WTC11 (cell line): ENCODE measurements around the gene CENPM. TPM values are rescaled to one million over a fixed set of nuclear protein-coding genes. Genes with fewer than 3 reads are reported as not detected.

ENCODE experiments used
- ATAC-seq: fragments of 200-7000 bp; cut with Tn5 transposase; 2 replicates; pipeline ENCODE4 v1.10.0; 2021; ENCODE audit warnings: mild to moderate bottlenecking, moderate library complexity
- CTCF ChIA-PET: fragments of 300-600 bp; sonication (Branson Sonifier 250); formaldehyde crosslinking; loops from one replicate; lab custom pipeline; 2021; ENCODE audit warnings: antibody characterized with exemption; lab: Charles Lee
- POLR2A ChIA-PET: fragments of 350-600 bp; sonication (Branson Sonifier 250); formaldehyde crosslinking; loops from one replicate; lab custom pipeline; 2021; ENCODE audit warnings: antibody characterized with exemption; lab: Charles Lee
- DNase-seq: peaks from one replicate; pipeline ENCODE4 v3.0.0; 2021; ENCODE audit warnings: low spot score
- H3K27ac Mint-ChIP-seq: 2 replicates; pipeline ENCODE4 v1.8.0; 2021; ENCODE audit warnings: mixed read lengths
- H3K27me3 Mint-ChIP-seq: 2 replicates; pipeline ENCODE4 v1.8.0; 2021; ENCODE audit warnings: low read depth, mild to moderate bottlenecking, moderate library complexity, mixed read lengths
- H3K36me3 Mint-ChIP-seq: 2 replicates; pipeline ENCODE4 v1.8.0; 2021; ENCODE audit warnings: mixed read lengths
- H3K4me1 Mint-ChIP-seq: 2 replicates; pipeline ENCODE4 v1.8.0; 2022; ENCODE audit warnings: mixed read lengths
- H3K4me3 Mint-ChIP-seq: 2 replicates; pipeline ENCODE4 v1.8.0; 2021; ENCODE audit warnings: mild to moderate bottlenecking, moderate library complexity, mixed read lengths
- H3K9me3 Mint-ChIP-seq: 2 replicates; pipeline ENCODE4 v1.8.0; 2021; ENCODE audit warnings: mixed read lengths
- ELF4 ChIP-seq: sonication (generic); formaldehyde crosslinking; IDR thresholded peaks from 2 replicates; pipeline ENCODE4 v1.8.1; 2022; ENCODE audit warnings: low read depth, mild to moderate bottlenecking, moderate library complexity, missing genetic modification reagents
- MYBL2 ChIP-seq: sonication (generic); formaldehyde crosslinking; IDR thresholded peaks from 2 replicates; pipeline ENCODE4 v1.8.1; 2023; ENCODE audit warnings: mild to moderate bottlenecking, moderate library complexity, missing genetic modification reagents
- NFYB ChIP-seq: sonication (generic); formaldehyde crosslinking; conservative IDR thresholded peaks from 2 replicates; pipeline ENCODE4 v1.8.0; 2022; ENCODE audit warnings: low read depth, missing genetic modification reagents
- ZNF232 ChIP-seq: sonication (generic); formaldehyde crosslinking; IDR thresholded peaks from 2 replicates; pipeline ENCODE4 v1.8.0; 2022; ENCODE audit warnings: mild to moderate bottlenecking, missing genetic modification reagents
- ZNF416 ChIP-seq: fragments of 250-450 bp; sonication (Bioruptor Pico); IDR thresholded peaks from 2 replicates; pipeline ENCODE4 v1.9.0; 2021; ENCODE audit warnings: mild to moderate bottlenecking, inconsistent platforms
- total RNA-seq: library from RNA; stranded (reverse); gene quantifications from 3 replicates; pipeline ENCODE4 v1.2.3, GENCODE V29; 2021
- TF ChIP-seq, protein P1 (sequence below): sonication (generic); formaldehyde crosslinking; IDR thresholded peaks from 2 replicates; pipeline ENCODE4 v1.8.0; 2023; ENCODE audit warnings: missing genetic modification reagents, mild to moderate bottlenecking, borderline replicate concordance
- TF ChIP-seq, protein P2 (sequence below): sonication (generic); formaldehyde crosslinking; IDR thresholded peaks from 2 replicates; pipeline ENCODE4 v1.8.0; 2022; ENCODE audit warnings: mild to moderate bottlenecking, missing genetic modification reagents

The CENPM gene
- total RNA-seq, 1 experiment from 2014 or later = 40.3 TPM

DNA sequence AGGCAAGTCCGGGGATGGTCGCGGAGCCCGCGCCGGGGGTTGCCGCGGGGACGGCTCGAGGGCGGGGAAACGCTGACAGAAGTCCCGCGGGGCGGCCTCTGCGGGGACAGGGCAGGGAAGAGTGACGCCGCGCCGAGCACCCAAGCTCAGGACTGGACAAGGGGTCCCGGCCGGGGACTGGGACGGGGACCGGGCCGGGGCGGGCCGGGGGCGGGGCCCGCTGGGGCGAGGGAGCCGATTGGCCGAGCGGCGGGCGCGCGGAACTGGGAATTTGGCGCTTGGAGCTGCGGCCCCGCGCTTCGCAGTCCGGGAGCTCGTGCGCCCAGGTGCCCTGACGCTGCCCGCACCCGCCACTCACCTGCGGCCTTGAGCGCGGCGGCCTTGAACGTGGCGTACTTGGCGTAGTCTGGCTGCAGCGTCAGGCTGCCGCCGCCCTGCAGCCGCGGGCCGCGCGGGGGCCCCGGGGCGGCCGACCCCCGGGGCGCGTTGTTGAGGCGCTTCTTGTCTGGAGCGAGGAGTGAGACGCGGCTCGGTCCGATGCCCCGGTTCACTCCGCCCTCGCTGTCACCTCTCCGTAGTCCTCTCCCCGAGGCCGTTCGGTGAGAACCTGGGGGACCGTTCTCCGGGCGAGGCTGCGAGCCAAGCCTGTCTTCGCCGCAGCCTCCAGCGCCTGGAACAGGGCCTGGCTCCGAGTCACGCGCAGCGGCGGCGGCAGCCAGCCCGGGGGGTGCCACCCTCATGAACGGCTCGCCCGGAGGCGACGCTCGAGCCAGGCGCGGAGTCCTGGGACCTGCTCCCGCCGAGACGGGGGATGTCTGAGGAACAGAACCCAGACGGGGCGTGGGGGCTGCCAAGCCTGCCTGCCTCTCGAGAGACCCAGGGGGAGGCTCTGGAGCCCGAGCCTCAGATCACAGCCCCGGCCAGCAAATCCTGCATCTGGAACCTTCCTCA lies 36.6 kb downstream of the CENPM start (continued):
- TF ChIP-seq, protein P1, sequence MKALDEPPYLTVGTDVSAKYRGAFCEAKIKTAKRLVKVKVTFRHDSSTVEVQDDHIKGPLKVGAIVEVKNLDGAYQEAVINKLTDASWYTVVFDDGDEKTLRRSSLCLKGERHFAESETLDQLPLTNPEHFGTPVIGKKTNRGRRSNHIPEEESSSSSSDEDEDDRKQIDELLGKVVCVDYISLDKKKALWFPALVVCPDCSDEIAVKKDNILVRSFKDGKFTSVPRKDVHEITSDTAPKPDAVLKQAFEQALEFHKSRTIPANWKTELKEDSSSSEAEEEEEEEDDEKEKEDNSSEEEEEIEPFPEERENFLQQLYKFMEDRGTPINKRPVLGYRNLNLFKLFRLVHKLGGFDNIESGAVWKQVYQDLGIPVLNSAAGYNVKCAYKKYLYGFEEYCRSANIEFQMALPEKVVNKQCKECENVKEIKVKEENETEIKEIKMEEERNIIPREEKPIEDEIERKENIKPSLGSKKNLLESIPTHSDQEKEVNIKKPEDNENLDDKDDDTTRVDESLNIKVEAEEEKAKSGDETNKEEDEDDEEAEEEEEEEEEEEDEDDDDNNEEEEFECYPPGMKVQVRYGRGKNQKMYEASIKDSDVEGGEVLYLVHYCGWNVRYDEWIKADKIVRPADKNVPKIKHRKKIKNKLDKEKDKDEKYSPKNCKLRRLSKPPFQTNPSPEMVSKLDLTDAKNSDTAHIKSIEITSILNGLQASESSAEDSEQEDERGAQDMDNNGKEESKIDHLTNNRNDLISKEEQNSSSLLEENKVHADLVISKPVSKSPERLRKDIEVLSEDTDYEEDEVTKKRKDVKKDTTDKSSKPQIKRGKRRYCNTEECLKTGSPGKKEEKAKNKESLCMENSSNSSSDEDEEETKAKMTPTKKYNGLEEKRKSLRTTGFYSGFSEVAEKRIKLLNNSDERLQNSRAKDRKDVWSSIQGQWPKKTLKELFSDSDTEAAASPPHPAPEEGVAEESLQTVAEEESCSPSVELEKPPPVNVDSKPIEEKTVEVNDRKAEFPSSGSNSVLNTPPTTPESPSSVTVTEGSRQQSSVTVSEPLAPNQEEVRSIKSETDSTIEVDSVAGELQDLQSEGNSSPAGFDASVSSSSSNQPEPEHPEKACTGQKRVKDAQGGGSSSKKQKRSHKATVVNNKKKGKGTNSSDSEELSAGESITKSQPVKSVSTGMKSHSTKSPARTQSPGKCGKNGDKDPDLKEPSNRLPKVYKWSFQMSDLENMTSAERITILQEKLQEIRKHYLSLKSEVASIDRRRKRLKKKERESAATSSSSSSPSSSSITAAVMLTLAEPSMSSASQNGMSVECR (CRISPR knock-in tag) = peak; percentile 77; the same call in 1 of the 2 replicates
- 0 out of 2 replicates have a peak, but pooled peaks have one; percentile 55 for TF ChIP-seq ZNF416

DNA sequence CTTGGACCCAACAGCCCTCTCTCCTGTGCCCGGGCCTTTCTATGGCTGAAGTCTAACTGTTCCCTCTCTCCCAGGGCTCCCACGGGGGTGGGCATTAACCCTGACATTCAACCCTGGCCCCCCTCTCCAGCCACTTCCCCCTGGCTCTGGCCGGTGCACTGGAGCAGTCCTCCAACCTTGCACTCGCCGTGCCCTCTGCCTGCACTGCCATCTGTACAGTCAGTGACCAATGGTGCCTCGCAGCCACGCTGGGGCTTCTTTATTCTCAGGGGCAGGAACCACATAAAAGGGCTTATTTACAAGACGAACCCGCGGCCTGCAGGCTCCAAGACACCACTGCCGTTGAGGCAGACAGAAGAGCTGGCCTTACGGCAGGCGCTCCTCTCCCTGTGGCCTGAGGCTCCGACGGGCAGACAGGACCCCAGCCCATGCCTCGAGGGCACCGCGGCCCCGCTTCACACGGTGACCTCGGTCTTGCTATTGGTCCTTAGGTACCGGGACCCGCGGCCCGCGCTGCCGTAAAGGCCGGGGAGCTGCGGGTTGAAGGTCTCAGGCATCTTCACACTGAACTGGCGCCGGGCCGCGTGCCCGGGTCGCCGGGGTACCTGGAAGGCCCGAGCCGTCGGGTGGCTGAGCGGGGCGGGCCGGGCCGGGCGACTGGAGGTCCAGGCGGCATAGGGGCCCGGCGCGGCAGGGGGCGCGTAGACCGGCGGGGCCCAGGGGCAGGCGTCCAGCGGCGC lies 37.5 kb downstream of the CENPM start:
- TF ChIP-seq MYBL2 (CRISPR knock-in tag) (0 out of 2 replicates have a peak, but pooled peaks have one; percentile 7), ELF4 (no peak)
- TF ChIP-seq, protein P2, sequence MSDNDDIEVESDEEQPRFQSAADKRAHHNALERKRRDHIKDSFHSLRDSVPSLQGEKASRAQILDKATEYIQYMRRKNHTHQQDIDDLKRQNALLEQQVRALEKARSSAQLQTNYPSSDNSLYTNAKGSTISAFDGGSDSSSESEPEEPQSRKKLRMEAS (CRISPR knock-in tag) = peak; percentile 6; the same call in 1 of the 2 replicates
- CTCF ChIA-PET = interaction anchor here (1.0 to 3.8 kb wide), 9 partner anchors 10 to 242 kb away, joined by 3 to 66 read pairs (median 6); partner anchors contain the start of genes SREBF2 and TNFRSF13C
- no peaks in the 10 kb centered on the region for H3K9me3 Mint-ChIP-seq
- H3K27ac Mint-ChIP-seq = no peak overlapping the region
- H3K4me3 Mint-ChIP-seq = peak overlapping the region; percentile 33
- H3K36me3 Mint-ChIP-seq = peaks cover 6% of the 10 kb centered on the region; the same call in 1 of the 2 replicates
- H3K4me1 Mint-ChIP-seq = peaks cover 17% of the 10 kb centered on the region
- peaks cover 53% of the 10 kb centered on the region for H3K27me3 Mint-ChIP-seq
- POLR2A ChIA-PET = interaction anchor here (1.5 kb wide), 1 partner anchor 109 kb away, joined by 5 read pairs; the partner anchor contains the start of gene CCDC134
- ATAC-seq (peak; percentile 4), DNase-seq (no peak)

DNA sequence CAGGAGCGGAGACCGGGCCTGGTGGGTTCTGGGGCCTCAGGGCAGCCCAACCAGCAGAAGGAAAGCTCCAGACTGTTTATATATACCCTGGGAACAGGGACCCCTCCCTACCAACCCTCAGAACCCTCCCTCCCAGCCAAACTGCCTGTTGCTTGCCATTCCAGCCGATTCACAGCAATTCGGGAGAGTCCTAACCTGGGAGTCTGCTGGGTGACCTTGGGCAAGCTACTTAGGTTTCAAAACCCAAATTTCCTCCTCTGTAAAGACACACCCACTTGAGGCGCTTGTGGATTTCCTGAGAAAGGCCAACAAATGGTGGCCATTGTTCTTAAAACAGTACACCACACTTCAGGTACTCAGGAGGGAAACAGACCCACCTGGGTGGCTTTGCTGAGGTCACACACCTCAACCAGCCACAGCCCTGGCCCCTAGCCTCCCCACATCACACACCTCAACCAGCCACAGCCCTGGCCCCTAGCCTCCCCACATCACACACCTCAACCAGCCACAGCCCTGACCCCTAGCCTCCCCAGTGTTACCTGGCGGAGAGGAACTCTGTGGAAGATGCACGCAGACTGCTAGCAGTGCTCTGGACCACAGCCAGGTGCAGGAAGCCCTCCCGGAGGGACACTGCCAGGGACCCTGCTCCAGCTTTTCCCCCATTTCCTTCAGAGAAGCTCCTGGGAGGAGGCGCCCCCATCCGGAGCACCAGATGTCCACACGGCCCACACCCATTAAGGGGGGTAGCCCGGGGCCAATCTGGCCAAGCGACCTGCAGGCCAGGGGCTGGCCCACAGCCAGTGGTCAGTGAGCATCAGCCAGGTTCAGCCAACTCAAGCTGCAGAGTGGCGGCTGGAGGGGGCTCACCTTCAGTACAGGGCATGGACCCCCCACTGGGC lies 38.3 kb downstream of the CENPM start:
- peaks cover 13% of the 10 kb centered on the region for H3K36me3 Mint-ChIP-seq
- ATAC-seq = peak; percentile 3
- POLR2A ChIA-PET = interaction anchor here (1.0 to 1.5 kb wide), 3 partner anchors 17 to 220 kb away, joined by 3 to 5 read pairs (median 3); partner anchors contain the start of genes CCDC134 and SNU13
- H3K4me3 Mint-ChIP-seq = no peak overlapping the region
- H3K27ac Mint-ChIP-seq = no peak overlapping the region
- H3K9me3 Mint-ChIP-seq = no peaks in the 10 kb centered on the region
- peaks cover 17% of the 10 kb centered on the region for H3K4me1 Mint-ChIP-seq
- 0 out of 2 replicates have a peak, but pooled peaks have one; percentile 39 for TF ChIP-seq ZNF232 (CRISPR knock-in tag)
- no peak for TF ChIP-seq NFYB (CRISPR knock-in tag)
- H3K27me3 Mint-ChIP-seq = peaks cover 50% of the 10 kb centered on the region
- CTCF ChIA-PET = interaction anchor here (0.6 to 3.8 kb wide), 14 partner anchors 11 to 280 kb away, joined by 3 to 66 read pairs (median 6); partner anchors contain the start of genes CENPM and TNFRSF13C
- no peak for DNase-seq
